Stimulated activated CD4-positive, alpha-beta T cell treated with anti-CD3 and anti-CD28 coated beads, Interleukin-4, amount 100 ng/mL, for 48 hours (primary cell): ENCODE results near the gene DLG4.

Experiments used
- DNase-seq, 2 donors: peaks; one replicate each; pipeline ENCODE4 v3.0.0-alpha.2; 2020; ENCODE audit warnings: low read depth in 2 of 2

The DLG4 gene

GRCh38 chr17:7229504-7229903 is 9.9 kb upstream of the DLG4 start:
- DNase-seq, result no peak

GRCh38 chr17:7228920-7229319 is 9.3 kb upstream of the DLG4 start:
- no peak for DNase-seq

GRCh38 chr17:7226721-7227710 is 7.4 kb upstream of the DLG4 start:
- DNase-seq, result no peak

GRCh38 chr17:7225711-7226331 is 6.2 kb upstream of the DLG4 start:
- no peak for DNase-seq

GRCh38 chr17:7224661-7225111 is 5.0 kb upstream of the DLG4 start:
- DNase-seq, result no peak

- DNase-seq, result no peak
Measured at GRCh38 chr17:7224110-7224509, 4.5 kb upstream of the DLG4 start.

- DNase-seq, result no peak
Measured at GRCh38 chr17:7223375-7223774, 3.7 kb upstream of the DLG4 start.

- no peak for DNase-seq
Measured at GRCh38 chr17:7222972-7223292, 3.3 kb upstream of the DLG4 start.

GRCh38 chr17:7222093-7222971 is 2.7 kb upstream of the DLG4 start:
- DNase-seq, result no peak

GRCh38 chr17:7221278-7222092 is 1.8 kb upstream of the DLG4 start:
- no peak for DNase-seq

- peak; percentile 46 to 53 for DNase-seq
Measured at GRCh38 chr17:7220593-7221277, 1.1 kb upstream of the DLG4 start.

GRCh38 chr17:7219229-7219811 is 316 bp downstream of the DLG4 start:
- no peak for DNase-seq

GRCh38 chr17:7218758-7219157 is 878 bp downstream of the DLG4 start:
- no peak for DNase-seq

GRCh38 chr17:7218166-7218565 is 1.5 kb downstream of the DLG4 start:
- DNase-seq, result no peak

GRCh38 chr17:7217113-7217987 is 2.3 kb downstream of the DLG4 start:
- DNase-seq, result no peak

- DNase-seq, result no peak
Measured at GRCh38 chr17:7216242-7217112, 3.2 kb downstream of the DLG4 start.

GRCh38 chr17:7215652-7216180 is 3.9 kb downstream of the DLG4 start:
- DNase-seq, result no peak

- no peak for DNase-seq
Measured at GRCh38 chr17:7215136-7215638, 4.4 kb downstream of the DLG4 start.
